CD8-positive, alpha-beta memory T cell (primary cell): ENCODE measurements around the gene MSANTD2. TPM values are rescaled to one million over a fixed set of nuclear protein-coding genes. Genes with fewer than 3 reads are reported as not detected.

Source experiments
- CTCF ChIA-PET: fragments of 350-600 bp; sonication (Branson Sonifier 250); formaldehyde crosslinking; loops from one replicate; lab custom pipeline; 2021; ENCODE audit warnings: antibody characterized with exemption; lab: Charles Lee
- POLR2A ChIA-PET: fragments of 350-600 bp; sonication (Branson Sonifier 250); formaldehyde crosslinking; loops from one replicate; lab custom pipeline; 2021; ENCODE audit warnings: antibody characterized with exemption; lab: Charles Lee
- DNase-seq, 5 donors: peaks; one replicate each; pipeline versions ENCODE4 v3.0.0 to v3.0.0-alpha.2; 2020 to 2022; ENCODE audit warnings: mixed read lengths in 1 of 5
- H3K27ac ChIP-seq: one replicate; pipeline ENCODE4 v1.7.0; 2013; ENCODE audit warnings: low read depth, mild to moderate bottlenecking, low read length, moderate library complexity
- H3K27me3 ChIP-seq: 2 replicates; pipeline ENCODE4 v1.7.0; 2013; ENCODE audit warnings: low read length, mild to moderate bottlenecking; ENCODE audit not compliant: insufficient read depth, poor library complexity, severe bottlenecking
- H3K36me3 ChIP-seq: 2 replicates; pipeline ENCODE4 v1.7.0; 2013; ENCODE audit warnings: mild to moderate bottlenecking, low read length, moderate library complexity; ENCODE audit not compliant: insufficient read depth
- H3K4me1 ChIP-seq: 2 replicates; pipeline ENCODE4 v1.7.0; 2013; ENCODE audit warnings: mild to moderate bottlenecking, low read length, moderate library complexity; ENCODE audit not compliant: insufficient read depth
- H3K4me3 ChIP-seq: 2 replicates; pipeline ENCODE4 v1.7.0; 2013; ENCODE audit warnings: mild to moderate bottlenecking, low read length
- H3K9me3 ChIP-seq: 2 replicates; pipeline ENCODE4 v1.7.0; 2013; ENCODE audit warnings: mild to moderate bottlenecking, low read length
- H3K27ac Mint-ChIP-seq, 8 donors: one replicate each; pipeline ENCODE4 v1.8.0; 2020 to 2021; ENCODE audit warnings: mixed read lengths in 8 of 8, mild to moderate bottlenecking in 6 of 8, inconsistent platforms in 3 of 8, moderate library complexity in 3 of 8
- H3K27me3 Mint-ChIP-seq, 2 donors: one replicate each; pipeline ENCODE4 v1.8.0; 2020 to 2021; ENCODE audit warnings: mixed read lengths in 2 of 2, mild to moderate bottlenecking in 1 of 2, moderate library complexity in 1 of 2
- H3K36me3 Mint-ChIP-seq, 3 donors: one replicate each; pipeline ENCODE4 v1.8.0; 2020 to 2021; ENCODE audit warnings: mixed read lengths in 3 of 3, inconsistent platforms in 1 of 3, mild to moderate bottlenecking in 1 of 3
- H3K4me1 Mint-ChIP-seq, 3 donors: one replicate each; pipeline ENCODE4 v1.8.0; 2020 to 2021; ENCODE audit warnings: mixed read lengths in 3 of 3, inconsistent platforms in 1 of 3, mild to moderate bottlenecking in 1 of 3
- H3K4me3 Mint-ChIP-seq, 7 donors: one replicate each; pipeline ENCODE4 v1.8.0; 2020 to 2021; ENCODE audit warnings: mixed read lengths in 7 of 7, mild to moderate bottlenecking in 6 of 7, moderate library complexity in 4 of 7, inconsistent platforms in 2 of 7
- H3K9me3 Mint-ChIP-seq, 5 donors: one replicate each; pipeline ENCODE4 v1.8.0; 2020 to 2022; ENCODE audit warnings: mixed read lengths in 5 of 5, mild to moderate bottlenecking in 3 of 5, moderate library complexity in 2 of 5, inconsistent platforms in 1 of 5
- polyA plus RNA-seq: library from polyadenylated mRNA; unstranded; fragments of 300-500 nt; fragmentation: Illumina TruSeq; gene quantifications from one replicate; pipeline ENCODE4 v1.2.3, GENCODE V29; 2021
- total RNA-seq, 2 experiments: library from RNA; stranded (reverse); gene quantifications; one replicate each; pipeline ENCODE4 v1.2.3, GENCODE V29; 2021

Gene MSANTD2
- total and polyA plus RNA-seq, 3 experiments from 2014 or later, result 4.4 to 13.2 (median 12.3) TPM

DNA sequence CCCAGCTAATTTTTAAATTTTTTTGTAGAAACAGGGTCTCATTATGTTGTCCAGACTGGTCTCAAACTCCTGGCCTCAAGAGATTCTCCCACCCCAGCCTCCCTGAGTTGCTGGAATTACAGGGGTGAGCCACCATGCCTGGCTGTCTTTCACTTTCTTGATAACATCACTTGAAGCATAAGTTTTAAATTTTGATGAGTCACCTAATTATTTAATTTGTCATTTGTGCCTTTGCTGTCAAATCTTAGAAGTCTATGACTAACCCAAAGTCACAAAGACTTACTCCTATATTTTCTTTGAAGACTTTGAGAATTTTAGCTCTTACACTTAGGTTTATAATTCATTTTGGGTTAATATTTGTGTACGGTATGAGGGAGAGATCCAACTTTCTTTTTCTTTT, 14.5 kb upstream of the MSANTD2 start:
- H3K9me3 ChIP-seq, result no peaks in the 10 kb centered on the region
- no peak overlapping the region for H3K4me3 ChIP-seq
- no peaks in the 10 kb centered on the region for H3K36me3 Mint-ChIP-seq
- POLR2A ChIA-PET, result no interaction called here
- no peak overlapping the region for H3K27ac Mint-ChIP-seq
- no peaks in the 10 kb centered on the region for H3K4me1 ChIP-seq
- CTCF ChIA-PET, result interaction anchor here (1.3 kb wide), 1 partner anchor 146 kb away, joined by 5 read pairs; no protein-coding TSS in a partner anchor
- H3K36me3 ChIP-seq, result no peaks in the 10 kb centered on the region
- no peak for DNase-seq
- no peaks in the 10 kb centered on the region for H3K9me3 Mint-ChIP-seq
- no peak overlapping the region for H3K27ac ChIP-seq
- H3K27me3 ChIP-seq, result peaks cover 9% of the 10 kb centered on the region
- no peak overlapping the region for H3K4me3 Mint-ChIP-seq
- peaks cover 5 to 65% of the 10 kb centered on the region in 2 donors for H3K27me3 Mint-ChIP-seq
- no peaks in the 10 kb centered on the region for H3K4me1 Mint-ChIP-seq

DNA sequence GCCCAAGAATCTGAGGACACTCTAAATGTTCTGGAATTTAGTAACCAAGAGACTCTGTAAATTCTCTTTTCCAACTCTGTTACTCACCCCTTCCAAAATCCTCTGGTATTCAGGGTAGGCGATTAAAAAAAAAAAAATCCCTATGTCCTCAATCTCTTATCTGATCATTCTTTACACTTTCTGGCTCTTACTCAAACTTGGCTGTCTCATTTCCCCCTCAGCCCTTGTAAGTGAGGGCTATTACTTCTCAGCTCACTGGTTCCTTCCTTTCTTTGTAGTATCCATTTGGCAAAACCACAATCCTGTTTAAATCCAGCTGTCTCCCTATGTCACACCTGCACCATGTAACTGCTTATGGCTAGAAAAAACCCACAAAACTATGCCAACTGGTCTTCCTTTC, 12.7 kb upstream of the MSANTD2 start:
- H3K27ac Mint-ChIP-seq, result peak overlapping the region in 1 of 8 donors; percentile 14
- CTCF ChIA-PET, result interaction anchor here (0.7 to 1.4 kb wide), 2 partner anchors 12 to 18 kb away, joined by 3 to 4 read pairs; partner anchors contain the start of gene MSANTD2

DNA sequence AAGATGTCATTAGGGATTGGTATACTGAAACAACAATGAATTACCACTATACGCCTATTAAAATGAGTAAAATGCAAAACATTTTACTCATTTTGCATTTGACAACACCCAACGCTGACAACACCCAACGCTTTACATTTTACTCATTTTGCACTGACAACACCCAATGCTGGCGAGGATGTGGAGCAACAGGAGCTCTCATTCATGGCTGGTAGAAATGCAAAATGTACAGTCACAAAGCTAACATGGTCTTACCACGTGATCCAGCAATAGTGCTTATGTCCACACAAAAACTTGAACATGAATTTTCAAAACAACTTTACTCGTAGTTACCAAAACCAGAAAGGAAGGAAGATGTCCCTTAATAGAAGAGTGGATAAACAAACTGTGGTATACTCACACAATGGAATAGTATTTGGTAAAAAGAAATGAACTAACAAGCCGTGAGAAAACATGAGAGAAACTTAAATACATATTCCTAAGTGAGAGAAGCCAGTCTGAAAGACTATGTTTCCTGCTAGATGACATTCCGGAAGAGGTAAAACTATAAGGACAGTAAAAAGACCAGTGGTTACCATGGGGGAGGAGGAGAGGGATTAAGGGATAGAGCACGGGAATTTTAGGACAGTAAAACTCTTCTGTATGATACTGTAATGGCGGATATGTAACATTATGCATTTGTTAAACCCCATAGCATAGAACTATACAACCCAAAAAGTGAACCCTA, 11.4 kb upstream of the MSANTD2 start:
- no peaks in the 10 kb centered on the region for H3K4me1 ChIP-seq
- Mint-ChIP-seq H3K4me3 (no peak overlapping the region), H3K27ac (no peak overlapping the region), H3K9me3 (no peaks in the 10 kb centered on the region), H3K4me1 (no peaks in the 10 kb centered on the region), H3K36me3 (peaks cover 0 to 8% (median 0%) of the 10 kb centered on the region in 3 donors), H3K27me3 (peaks cover 3 to 37% of the 10 kb centered on the region in 2 donors)
- no peak overlapping the region for H3K4me3 ChIP-seq
- ChIA-PET CTCF (no interaction called here), POLR2A (no interaction called here)
- H3K36me3 ChIP-seq, result no peaks in the 10 kb centered on the region
- no peaks in the 10 kb centered on the region for H3K27me3 ChIP-seq
- no peak for DNase-seq
- no peaks in the 10 kb centered on the region for H3K9me3 ChIP-seq
- no peak overlapping the region for H3K27ac ChIP-seq

More for the DNA sequence above, 12.7 kb upstream of the MSANTD2 start:
- Histone ChIP-seq H3K4me3 (no peak overlapping the region), H3K9me3 (no peaks in the 10 kb centered on the region), H3K4me1 (no peaks in the 10 kb centered on the region), H3K27me3 (peaks cover 4% of the 10 kb centered on the region), H3K27ac (no peak overlapping the region), H3K36me3 (no peaks in the 10 kb centered on the region)
- Mint-ChIP-seq H3K4me3 (no peak overlapping the region), H3K4me1 (no peaks in the 10 kb centered on the region), H3K27me3 (peaks cover 5 to 48% of the 10 kb centered on the region in 2 donors), H3K9me3 (no peaks in the 10 kb centered on the region), H3K36me3 (peaks cover 0 to under 1% (median 0%) of the 10 kb centered on the region in 3 donors)
- POLR2A ChIA-PET, result no interaction called here
- DNase-seq, result no peak

DNA sequence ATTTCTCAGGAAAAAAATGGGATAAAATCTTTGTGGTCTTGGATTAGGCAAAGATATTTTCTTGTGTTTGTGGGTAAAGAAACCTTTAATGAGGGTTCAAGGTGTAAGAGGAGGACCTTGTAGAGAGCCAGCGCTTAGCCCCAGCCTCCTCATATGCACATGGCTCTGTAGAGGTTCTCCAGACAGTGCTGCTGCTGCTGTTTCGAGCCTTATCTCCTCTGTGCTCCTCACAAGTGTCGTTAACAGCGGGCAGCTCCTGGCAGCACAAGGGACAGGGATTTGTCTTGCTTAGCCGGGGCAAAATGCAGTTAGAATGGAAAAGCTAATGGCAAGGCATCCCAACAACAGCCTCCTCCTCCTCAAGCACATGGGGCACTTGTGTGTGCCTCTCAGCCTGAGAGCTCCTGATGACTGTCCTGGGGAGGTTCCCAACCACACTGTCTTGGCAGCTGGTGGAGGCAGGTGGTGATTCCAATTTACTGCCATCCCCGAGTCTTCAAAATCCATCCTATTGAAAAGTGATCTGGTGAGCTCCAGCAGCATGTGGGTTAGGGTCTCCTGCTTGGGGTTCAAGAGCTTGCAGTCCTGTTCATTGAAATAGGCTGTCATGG, 7.6 kb upstream of the MSANTD2 start:
- ChIA-PET POLR2A (no interaction called here), CTCF (interaction anchor here (0.9 kb wide), 1 partner anchor 29 kb away, joined by 4 read pairs; no protein-coding TSS in a partner anchor)
- H3K36me3 Mint-ChIP-seq, result peaks cover 0 to 10% (median 8%) of the 10 kb centered on the region in 3 donors
- no peaks in the 10 kb centered on the region for H3K36me3 ChIP-seq
- no peak overlapping the region for H3K27ac ChIP-seq
- no peaks in the 10 kb centered on the region for H3K27me3 ChIP-seq
- H3K4me3 ChIP-seq, result no peak overlapping the region
- peaks cover 2 to 12% of the 10 kb centered on the region in 2 donors for H3K27me3 Mint-ChIP-seq
- DNase-seq, result no peak
- H3K4me1 Mint-ChIP-seq, result no peaks in the 10 kb centered on the region
- H3K9me3 Mint-ChIP-seq, result no peaks in the 10 kb centered on the region
- no peaks in the 10 kb centered on the region for H3K9me3 ChIP-seq
- no peak overlapping the region for H3K4me3 Mint-ChIP-seq
- H3K27ac Mint-ChIP-seq, result no peak overlapping the region
- H3K4me1 ChIP-seq, result no peaks in the 10 kb centered on the region

DNA sequence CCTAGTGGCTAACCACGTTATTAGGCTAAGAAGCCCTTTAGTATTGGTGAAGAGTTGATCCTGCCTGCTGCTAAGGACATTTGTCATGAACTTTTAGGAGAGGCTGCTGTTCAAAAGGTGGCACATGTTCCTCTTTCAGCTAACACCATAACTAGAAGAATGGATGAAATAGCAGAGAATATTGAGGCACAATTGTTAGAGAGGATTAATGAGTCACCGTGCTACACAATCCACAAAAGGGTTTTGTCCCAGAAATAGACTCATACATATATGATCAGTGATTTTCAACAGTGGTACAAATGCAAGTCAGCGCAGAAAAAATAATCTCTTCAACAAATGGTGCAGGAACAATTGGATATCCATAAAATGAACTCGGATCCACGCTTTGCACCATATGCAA, 7.0 kb upstream of the MSANTD2 start:
- Histone ChIP-seq H3K4me3 (no peak overlapping the region), H3K4me1 (no peaks in the 10 kb centered on the region), H3K9me3 (no peaks in the 10 kb centered on the region), H3K27me3 (no peaks in the 10 kb centered on the region), H3K27ac (no peak overlapping the region), H3K36me3 (no peaks in the 10 kb centered on the region)
- no peak for DNase-seq
- no peak overlapping the region for H3K27ac Mint-ChIP-seq
- CTCF ChIA-PET, result interaction anchor here (0.9 kb wide), 1 partner anchor 29 kb away, joined by 4 read pairs; no protein-coding TSS in a partner anchor
- peaks cover 2 to 7% of the 10 kb centered on the region in 2 donors for H3K27me3 Mint-ChIP-seq
- H3K9me3 Mint-ChIP-seq, result no peaks in the 10 kb centered on the region
- H3K4me1 Mint-ChIP-seq, result no peaks in the 10 kb centered on the region
- peaks cover 0 to 10% (median 8%) of the 10 kb centered on the region in 3 donors for H3K36me3 Mint-ChIP-seq
- POLR2A ChIA-PET, result no interaction called here
- peak overlapping the region in 1 of 7 donors; percentile 15 for H3K4me3 Mint-ChIP-seq

DNA sequence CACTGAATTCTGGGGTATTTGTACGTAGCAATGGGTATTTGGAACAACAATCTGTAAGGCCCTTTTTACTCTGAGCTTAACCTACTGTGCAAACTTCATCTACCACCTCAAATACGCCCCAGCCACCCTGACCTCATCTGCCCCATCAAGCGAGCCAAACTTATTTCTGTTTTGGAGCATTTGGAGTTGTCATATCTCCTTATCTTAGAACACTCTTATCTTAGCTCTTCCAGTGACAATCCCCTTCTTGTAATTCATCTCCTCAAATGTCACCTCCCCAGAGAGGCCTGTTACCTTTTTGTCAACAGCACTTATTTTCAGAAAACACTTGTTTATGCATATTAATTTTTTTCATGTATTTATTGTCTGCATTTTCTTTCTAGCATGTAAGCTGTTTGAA, 4.7 kb upstream of the MSANTD2 start:
- DNase-seq, result no peak
- no peak overlapping the region for H3K27ac ChIP-seq
- Mint-ChIP-seq H3K36me3 (peaks cover 1 to 14% (median 8%) of the 10 kb centered on the region in 3 donors), H3K4me3 (no peak overlapping the region), H3K27me3 (peaks cover 0 to 2% of the 10 kb centered on the region in 2 donors), H3K9me3 (no peaks in the 10 kb centered on the region), H3K27ac (peak overlapping the region in 1 of 8 donors; percentile 64), H3K4me1 (peaks cover 7 to 14% (median 10%) of the 10 kb centered on the region in 3 donors)
- no peaks in the 10 kb centered on the region for H3K36me3 ChIP-seq
- CTCF ChIA-PET, result no interaction called here
- no peak overlapping the region for H3K4me3 ChIP-seq
- no peaks in the 10 kb centered on the region for H3K9me3 ChIP-seq
- H3K27me3 ChIP-seq, result no peaks in the 10 kb centered on the region
- peaks cover 8% of the 10 kb centered on the region for H3K4me1 ChIP-seq
- POLR2A ChIA-PET, result no interaction called here

DNA sequence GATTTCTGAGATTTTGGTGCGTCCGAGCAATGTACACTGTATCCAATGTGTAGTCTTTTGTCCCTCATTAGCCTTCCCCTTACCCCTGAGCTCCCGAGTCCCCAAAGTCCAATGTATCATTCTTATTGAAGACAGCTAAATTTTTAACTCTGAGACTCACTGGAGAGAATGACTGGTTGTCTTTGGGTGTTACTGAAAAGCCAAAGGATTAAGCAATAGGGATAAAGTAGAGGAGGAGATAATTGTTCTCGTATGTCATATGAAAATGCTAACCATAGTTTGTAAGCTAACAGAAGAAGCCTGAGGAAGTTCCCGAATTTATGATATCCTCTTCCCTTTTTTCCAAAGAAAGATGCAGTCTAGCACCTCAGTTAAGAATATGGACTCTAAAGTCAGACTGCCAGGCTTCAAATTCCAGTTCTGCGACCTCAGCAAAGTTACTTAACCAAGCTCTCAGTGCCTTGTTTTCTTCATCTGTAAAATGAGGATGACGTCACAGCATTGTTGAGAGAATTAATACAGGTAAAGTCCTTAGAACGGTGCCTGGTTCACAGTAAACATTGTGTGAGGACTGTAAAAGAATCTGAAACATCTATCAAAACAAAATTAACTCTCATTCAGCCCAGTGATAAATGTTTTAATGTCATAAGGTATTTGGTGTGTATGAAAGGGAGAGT, 1.6 kb upstream of the MSANTD2 start:
- Histone ChIP-seq H3K27ac (no peak overlapping the region), H3K36me3 (no peaks in the 10 kb centered on the region), H3K4me3 (no peak overlapping the region), H3K4me1 (peaks cover 29% of the 10 kb centered on the region), H3K27me3 (no peaks in the 10 kb centered on the region), H3K9me3 (no peaks in the 10 kb centered on the region)
- Mint-ChIP-seq H3K36me3 (peaks cover 0 to 16% (median 1%) of the 10 kb centered on the region in 3 donors), H3K9me3 (no peaks in the 10 kb centered on the region), H3K27ac (peak overlapping the region in 5 of 8 donors; percentile 47 to 90 (median 77)), H3K4me3 (peak overlapping the region; percentile 24 to 91 (median 80)), H3K27me3 (peaks cover 0 to 4% of the 10 kb centered on the region in 2 donors), H3K4me1 (peaks cover 25 to 34% (median 29%) of the 10 kb centered on the region in 3 donors)
- ChIA-PET CTCF (interaction anchor here (1.3 to 3.0 kb wide), 10 partner anchors 8 to 133 kb away, joined by 4 to 13 read pairs (median 6); partner anchors contain the start of genes SIAE and SPA17), POLR2A (interaction anchor here (2.2 kb wide), 1 partner anchor 179 kb away, joined by 6 read pairs; the partner anchor contains the start of gene TBRG1)
- no peak for DNase-seq
